HG03025 (cell line): ENCODE results near the gene MIPEP.

Experiments used
- ATAC-seq: cut with Tn5 transposase; IDR thresholded peaks from one replicate; pipeline ENCODE4 v1.9.1; 2021; ENCODE audit warnings: mild to moderate bottlenecking, moderate library complexity; ENCODE audit not compliant: unreplicated experiment, low FRiP score

MIPEP gene

DNA sequence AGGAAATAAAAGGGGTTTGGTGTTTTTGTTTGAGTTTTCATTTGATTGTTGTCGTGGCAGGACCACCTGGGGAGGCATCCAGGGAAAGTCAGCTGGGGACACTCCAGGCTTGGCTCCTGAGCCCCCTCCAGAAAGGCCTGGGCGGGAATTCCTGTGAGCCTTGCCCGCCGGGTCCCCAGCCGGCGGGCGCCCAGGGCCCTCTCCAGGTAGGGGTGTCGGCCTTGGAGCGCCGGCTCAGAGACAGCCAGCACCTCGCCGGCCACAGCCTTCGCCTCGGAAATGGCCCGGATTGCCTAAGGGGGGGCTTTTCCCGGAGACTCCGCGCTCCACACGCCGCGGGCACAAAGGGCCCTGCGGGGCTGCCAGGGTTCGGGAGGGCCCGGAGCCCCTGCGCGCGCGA, 194.0 kb downstream of the MIPEP start:
- ATAC-seq, result no peak

DNA sequence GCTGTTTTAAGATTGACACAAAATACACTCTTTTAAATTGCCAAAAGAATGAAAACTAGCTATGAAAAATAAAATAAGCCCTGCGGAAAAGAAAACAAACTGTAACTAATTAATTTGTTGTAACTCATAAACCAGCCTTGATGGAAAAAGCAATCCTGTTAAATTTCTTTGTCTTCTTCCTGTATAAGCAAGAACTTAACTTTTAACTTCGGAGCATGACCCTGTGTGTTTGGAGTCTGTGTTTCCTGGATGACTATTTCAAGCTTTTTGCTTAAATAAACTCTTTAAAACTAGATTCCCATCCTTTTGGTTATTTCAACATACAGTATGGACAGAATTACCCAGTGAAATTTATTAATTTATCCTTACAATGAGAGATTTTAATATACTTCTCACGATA, 196.4 kb downstream of the MIPEP start:
- ATAC-seq, result no peak

DNA sequence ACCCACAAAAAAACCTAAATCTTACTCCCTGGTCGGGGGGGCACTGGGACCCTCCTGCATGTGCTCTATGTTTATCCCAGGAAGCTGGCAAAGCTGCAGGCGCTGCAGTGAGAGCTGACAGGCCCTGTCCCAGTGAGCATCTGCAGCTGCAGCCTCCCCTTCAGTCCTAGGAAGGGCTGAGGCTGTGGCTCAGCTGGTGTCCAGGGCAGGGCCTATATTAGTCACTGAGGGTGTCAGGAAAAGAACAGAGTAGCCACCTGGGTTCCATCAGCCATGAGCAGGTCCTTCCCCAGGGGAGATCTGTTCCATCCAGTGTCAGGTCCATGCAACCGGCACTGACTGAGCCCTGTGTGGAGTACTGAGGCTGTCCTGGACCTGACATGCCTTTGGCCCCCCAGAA, 198.5 kb downstream of the MIPEP start:
- ATAC-seq, result no peak

DNA sequence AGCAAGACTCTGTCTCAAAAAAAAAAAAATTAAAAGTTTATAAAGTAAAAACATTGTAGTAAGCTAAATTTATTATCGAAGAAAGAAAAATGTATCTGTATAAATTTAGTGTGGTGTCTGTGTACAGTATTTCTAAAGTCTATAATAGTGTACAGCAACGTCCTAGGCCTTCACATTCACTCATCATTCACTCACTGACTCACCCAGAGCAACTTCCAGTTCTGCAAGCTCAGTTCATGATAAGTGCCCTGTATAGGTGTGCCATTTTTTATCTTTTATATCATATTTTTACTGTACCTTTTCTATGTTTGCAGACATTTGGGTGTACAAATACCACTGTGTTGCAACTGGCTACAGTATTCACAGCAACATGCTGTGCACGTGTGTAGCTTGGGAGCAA, 200.9 kb downstream of the MIPEP start:
- ATAC-seq, result no peak

DNA sequence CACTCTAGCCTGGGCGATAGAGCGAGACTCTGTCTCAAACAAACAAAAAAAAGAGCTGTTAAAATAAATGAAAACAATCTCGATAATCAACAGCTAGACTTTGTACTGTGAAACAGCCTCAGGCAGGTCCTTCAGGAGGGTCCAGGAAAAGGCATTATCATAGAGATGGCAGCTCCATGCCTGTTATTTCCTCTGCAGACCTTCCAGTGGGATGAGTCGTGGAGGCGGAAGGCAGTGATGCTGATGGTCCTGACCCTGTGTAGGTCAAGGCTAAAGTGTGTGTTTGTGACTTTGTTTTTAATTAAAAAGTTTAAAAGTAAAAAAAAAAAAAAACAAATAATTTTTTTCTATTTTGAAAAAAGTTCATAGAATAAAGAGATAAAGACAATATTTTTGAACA, 201.6 kb downstream of the MIPEP start:
- ATAC-seq, result no peak

DNA sequence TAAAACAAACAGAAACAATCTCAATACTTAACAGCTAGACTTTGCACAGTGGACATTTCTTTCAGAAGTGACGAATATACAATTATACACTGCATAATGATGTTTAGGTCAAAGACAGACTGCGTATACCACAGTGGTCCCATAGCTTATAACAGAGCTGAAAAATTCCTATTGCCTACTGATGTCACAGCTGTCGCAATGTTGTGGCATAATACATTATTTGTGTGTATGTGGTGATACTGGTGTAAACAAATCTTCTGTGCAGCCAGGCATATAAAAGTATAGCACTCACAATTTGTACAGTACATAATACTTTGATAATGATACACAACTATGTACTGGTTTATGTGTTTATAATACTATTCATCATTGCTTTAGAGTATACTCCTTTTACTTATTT, 202.3 kb downstream of the MIPEP start:
- ATAC-seq, result no peak

DNA sequence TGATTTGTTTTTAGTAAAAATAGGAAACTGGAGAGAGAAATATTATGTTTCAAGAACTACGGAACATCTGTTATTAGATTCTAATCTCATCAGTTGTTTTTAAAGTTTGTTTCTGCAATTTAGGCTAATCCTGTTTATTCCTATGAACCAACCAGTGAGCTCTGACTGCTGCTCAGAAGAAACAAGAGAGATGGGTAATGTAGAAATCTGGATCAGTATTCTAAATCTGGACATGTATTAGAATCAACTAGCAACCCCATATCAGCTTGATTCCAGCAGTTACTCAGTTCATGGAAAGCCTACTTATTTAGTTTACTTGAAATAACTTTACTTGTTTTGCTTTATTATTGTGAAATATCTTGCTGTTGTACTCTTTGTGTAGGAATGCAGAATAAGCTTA, 203.8 kb downstream of the MIPEP start:
- no peak for ATAC-seq

DNA sequence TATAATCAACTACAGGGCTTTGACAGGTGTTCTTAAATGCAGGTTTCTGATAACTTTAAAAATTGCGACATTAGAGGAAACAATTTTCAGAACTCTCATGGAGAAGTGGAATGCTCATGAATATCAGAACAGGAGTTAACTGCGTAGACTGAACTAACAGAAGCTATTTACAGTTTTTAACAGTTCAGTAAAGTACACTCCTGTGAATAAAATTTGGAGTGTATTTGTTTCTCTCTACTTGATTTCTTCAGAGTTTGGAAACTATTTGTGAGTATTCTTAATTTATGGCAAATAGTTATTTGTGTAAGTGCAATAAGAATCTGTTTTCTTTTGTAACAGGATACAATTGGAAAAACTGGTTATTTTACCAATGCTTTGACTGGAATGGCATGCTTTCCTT, 204.6 kb downstream of the MIPEP start:
- ATAC-seq, result no peak

DNA sequence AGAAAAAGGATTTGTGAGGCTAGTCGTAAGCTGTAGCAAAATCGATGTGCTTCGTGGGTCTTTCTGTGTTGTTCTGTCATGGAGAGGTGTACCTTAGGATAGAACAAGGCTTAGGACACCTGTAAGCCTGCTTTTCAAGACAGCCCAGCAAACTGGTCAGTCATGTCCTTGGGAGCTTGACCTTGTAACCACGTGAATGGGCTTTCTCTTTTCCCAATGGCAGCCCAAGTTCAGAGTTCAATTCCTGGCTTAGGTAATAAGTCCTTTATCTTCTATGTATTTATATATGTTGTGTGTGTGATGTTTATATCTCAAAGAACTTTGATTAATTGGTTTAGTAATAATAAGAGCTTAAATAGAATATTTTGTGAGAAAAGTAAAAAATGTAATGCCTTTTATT, 206.1 kb downstream of the MIPEP start:
- no peak for ATAC-seq

DNA sequence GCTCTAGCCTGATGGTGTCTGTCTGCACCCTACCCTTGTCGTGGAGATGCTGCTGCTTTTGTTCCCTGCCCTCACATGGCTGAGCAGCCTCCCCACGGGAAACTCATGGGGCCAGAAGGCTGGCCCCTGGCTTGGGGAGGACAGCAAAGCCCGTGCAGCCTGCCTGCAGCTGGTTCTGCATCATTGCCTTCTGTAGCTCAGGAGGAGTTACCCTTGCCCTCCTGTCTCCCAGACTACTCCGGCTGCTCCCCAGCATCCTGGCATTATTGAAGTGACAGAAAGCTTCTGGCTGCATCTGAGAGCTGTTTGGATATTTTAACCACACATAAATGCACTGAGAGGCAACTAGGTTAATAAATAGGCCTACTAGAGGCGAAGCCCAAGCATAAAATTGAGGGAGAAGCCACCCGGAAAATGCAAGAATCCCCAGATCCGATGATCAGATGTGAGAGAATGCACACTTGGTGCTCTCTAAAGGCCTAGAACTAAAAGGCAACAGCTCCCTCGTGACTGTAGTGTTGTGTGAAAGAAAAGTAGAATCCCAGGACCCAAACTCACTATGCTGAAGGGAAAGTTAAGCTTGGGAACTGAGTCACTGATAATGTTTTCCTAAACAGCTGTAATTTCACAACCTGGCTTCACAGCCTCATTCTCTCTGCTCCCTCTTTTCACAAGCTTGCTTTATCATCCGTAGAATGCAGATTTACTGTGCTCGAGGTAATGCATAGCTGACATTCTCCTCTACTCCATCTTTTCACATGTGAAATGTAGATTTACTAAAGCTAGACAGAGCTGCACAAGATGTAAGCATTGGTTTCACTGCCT, 208.1 kb downstream of the MIPEP start:
- no peak for ATAC-seq
